HCT116 (cell line): ENCODE data around the gene UBTD1. TPM values are rescaled to one million over a fixed set of nuclear protein-coding genes. Genes with fewer than 3 reads are reported as not detected.

Source experiments
- ATAC-seq: fragments of 200-7000 bp; cut with Tn5 transposase; 2 replicates; pipeline ENCODE4 v1.9.1; 2020; ENCODE audit warnings: mild to moderate bottlenecking, moderate library complexity
- BruUV-seq: library from RNA; stranded (reverse); fragments of 400-500 nt; replicated peaks from 2 replicates; lab custom pipeline; 2021; lab: Mats Ljungman, UMichigan
- CTCF ChIA-PET: fragments of 300-600 bp; sonication (Branson Sonifier 250); formaldehyde crosslinking; loops from one replicate; lab custom pipeline; 2021; ENCODE audit warnings: antibody characterized with exemption; lab: Charles Lee
- POLR2A ChIA-PET: fragments of 300-600, 350-600 bp; sonication (Branson Sonifier 250); formaldehyde crosslinking; loops from one replicate; lab custom pipeline; 2021; ENCODE audit warnings: antibody characterized with exemption; lab: Charles Lee
- RAD21 ChIA-PET, 2 experiments: fragments of 300-600 bp; sonication (Branson Sonifier 250); formaldehyde crosslinking; loops; one replicate each; lab custom pipeline; 2023; ENCODE audit warnings: low total read pairs in 2 of 2; ENCODE audit not compliant: uncharacterized antibody in 2 of 2, unreplicated experiment in 2 of 2, low non-redundant PET in 1 of 2; lab: Charles Lee
- DNase-seq: peaks from one replicate; pipeline ENCODE4 v3.0.0-alpha.2; 2010; ENCODE audit warnings: low read depth, low spot score
- H2AFZ ChIP-seq: fragments of 200-600 bp; shearing (Covaris generic), sonication (generic); 2 replicates; pipeline ENCODE4 v1.6.1; 2017; ENCODE audit warnings: low read depth, mixed run types, mixed read lengths, antibody characterized with exemption, low read length; ENCODE audit not compliant: poor library complexity, severe bottlenecking
- H3K27ac ChIP-seq: 2 replicates; pipeline ENCODE4 v1.5.1; 2012; ENCODE audit warnings: low read depth, low read length
- H3K27me3 ChIP-seq: fragments of 200-600 bp; sonication (generic); 2 replicates; pipeline ENCODE4 v1.6.1; 2016; ENCODE audit warnings: mixed run types, low read length, mixed read lengths; ENCODE audit not compliant: insufficient read depth
- H3K36me3 ChIP-seq, 2 experiments: fragments of 200-500 bp in 1 of 2; fragments of 200-600 bp in 1 of 2; sonication (Bioruptor generic) in 1 of 2; sonication (generic) in 1 of 2; 2 replicates each; pipeline versions ENCODE4 v1.5.1 to v1.6.1; 2014 to 2016; ENCODE audit warnings: low read length in 2 of 2, inconsistent platforms in 1 of 2, mixed read lengths in 1 of 2, mixed run types in 1 of 2; ENCODE audit not compliant: insufficient read depth in 2 of 2, control insufficient read depth in 1 of 2
- H3K4me1 ChIP-seq, 2 experiments: fragments of 200-600 bp in 1 of 2; sonication (generic) in 1 of 2; 2 replicates each; pipeline versions ENCODE4 v1.5.1 to v1.6.1; 2012 to 2017; ENCODE audit warnings: low read length in 2 of 2, inconsistent platforms in 1 of 2, mild to moderate bottlenecking in 1 of 2, mixed read lengths in 1 of 2, mixed run types in 1 of 2, moderate library complexity in 1 of 2; ENCODE audit not compliant: insufficient read depth in 2 of 2, control insufficient read depth in 1 of 2
- H3K4me2 ChIP-seq: fragments of 200-600 bp; sonication (generic); 2 replicates; pipeline ENCODE4 v1.6.1; 2017; ENCODE audit warnings: mixed run types, low read length, mixed read lengths
- H3K4me3 ChIP-seq, 2 experiments: fragments of 200-600 bp in 1 of 2; sonication (generic) in 1 of 2; replicated peaks in 1 of 2; 2 replicates each; pipeline ENCODE4 v1.5.1; 2011 to 2016; ENCODE audit warnings: low read length in 2 of 2, control low read depth in 1 of 2, low read depth in 1 of 2, mild to moderate bottlenecking in 1 of 2, mixed read lengths in 1 of 2, mixed run types in 1 of 2
- H3K79me2 ChIP-seq: fragments of 200-600 bp; sonication (generic); 2 replicates; pipeline ENCODE4 v1.6.1; 2017; ENCODE audit warnings: mild to moderate bottlenecking, mixed run types, low read length, moderate library complexity, mixed read lengths; ENCODE audit not compliant: insufficient read depth
- H3K9ac ChIP-seq: fragments of 200-600 bp; sonication (generic); 2 replicates; pipeline ENCODE4 v1.6.1; 2016; ENCODE audit warnings: low read length, mixed read lengths
- H3K9me2 ChIP-seq: fragments of 200-600 bp; sonication (generic), shearing (Covaris generic); 2 replicates; pipeline ENCODE4 v1.6.1; 2017; ENCODE audit warnings: mixed run types, mild to moderate bottlenecking, moderate library complexity; ENCODE audit not compliant: insufficient read depth
- H3K9me3 ChIP-seq, 2 experiments: fragments of 200-500 bp in 1 of 2; fragments of 200-600 bp in 1 of 2; sonication (Bioruptor generic) in 1 of 2; sonication (generic) in 1 of 2; 2 replicates each; pipeline ENCODE4 v1.6.1; 2014 to 2017; ENCODE audit warnings: low read length in 2 of 2, mixed read lengths in 2 of 2, inconsistent platforms in 1 of 2, low read depth in 1 of 2, mild to moderate bottlenecking in 1 of 2, mixed run types in 1 of 2, moderate library complexity in 1 of 2; ENCODE audit not compliant: control insufficient read depth in 1 of 2, insufficient read depth in 1 of 2
- H4K20me1 ChIP-seq: fragments of 200-600 bp; sonication (generic), shearing (Covaris generic); 2 replicates; pipeline ENCODE4 v1.6.1; 2017; ENCODE audit warnings: mixed run types, mild to moderate bottlenecking, moderate library complexity; ENCODE audit not compliant: insufficient read depth
- EGR1 ChIP-seq: IDR thresholded peaks from 2 replicates; pipeline ENCODE4 v1.6.1; 2012; ENCODE audit warnings: low read depth
- ELF1 ChIP-seq: IDR thresholded peaks from 2 replicates; pipeline ENCODE4 v1.6.1; 2012; ENCODE audit warnings: low read depth, borderline replicate concordance
- EZH2phosphoT487 ChIP-seq: fragments of 200-600 bp; IDR thresholded peaks from 2 replicates; pipeline ENCODE4 v1.6.1; 2018; ENCODE audit warnings: antibody characterized with exemption, borderline replicate concordance
- FOSL1 ChIP-seq: IDR thresholded peaks from 2 replicates; pipeline ENCODE4 v1.6.1; 2012; ENCODE audit warnings: low read depth
- JUND ChIP-seq: IDR thresholded peaks from 2 replicates; pipeline ENCODE4 v1.6.1; 2012
- POLR2A ChIP-seq: IDR thresholded peaks from 2 replicates; pipeline ENCODE4 v1.7.0; 2011; ENCODE audit warnings: borderline replicate concordance; ENCODE audit not compliant: insufficient read depth, insufficient read length; ENCODE audit errors: extremely low read depth
- SP1 ChIP-seq: IDR thresholded peaks from 2 replicates; pipeline ENCODE4 v1.6.1; 2012; ENCODE audit warnings: low read depth
- TCF7L2 ChIP-seq: IDR thresholded peaks from 2 replicates; pipeline ENCODE4 v1.7.0; 2011; ENCODE audit warnings: borderline replicate concordance, inconsistent platforms; ENCODE audit not compliant: insufficient read depth, insufficient read length; ENCODE audit errors: extremely low read depth
- YY1 ChIP-seq: IDR thresholded peaks from 2 replicates; pipeline ENCODE4 v1.6.1; 2011; ENCODE audit warnings: low read length, low read depth, moderate library complexity, mild to moderate bottlenecking; ENCODE audit not compliant: insufficient replicate concordance; ENCODE audit errors: extremely low read depth
- ZFX ChIP-seq: fragments of 450-650 bp; IDR thresholded peaks from 2 replicates; pipeline ENCODE4 v1.6.1; 2017
- ZNF274 ChIP-seq: fragments of 200-500 bp; sonication (Bioruptor generic); IDR thresholded peaks from 2 replicates; pipeline ENCODE4 v1.6.1; 2014; ENCODE audit warnings: mild to moderate bottlenecking, low read depth, low read length, inconsistent platforms
- intact Hi-C: fragments of 100-400 bp; cut with micrococcal nuclease; formaldehyde crosslinking; loops from 2 replicates; pipeline ENCODE4 v1.10.0; 2022
- total RNA-seq: library from RNA; stranded (reverse); gene quantifications from one replicate; pipeline ENCODE4 v1.2.1, GENCODE V29; 2021; ENCODE audit not compliant: unreplicated experiment
- TF ChIP-seq, protein P1 (sequence below): IDR thresholded peaks from 2 replicates; pipeline ENCODE4 v1.6.1; 2012
- TF ChIP-seq, protein P2 (sequence below), 3 experiments: fragments of 200-600 bp in 1 of 3; sonication (generic) in 1 of 3; IDR thresholded peaks in 2 of 3; conservative IDR thresholded peaks in 1 of 3; 2 replicates each; pipeline ENCODE4 v1.5.1; 2012 to 2017; ENCODE audit warnings: low read depth in 2 of 3, low read length in 2 of 3, antibody characterized with exemption in 1 of 3, borderline replicate concordance in 1 of 3, control low read depth in 1 of 3, mild to moderate bottlenecking in 1 of 3, mixed read lengths in 1 of 3, mixed run types in 1 of 3, moderate library complexity in 1 of 3; ENCODE audit not compliant: insufficient read depth in 1 of 3
- TF ChIP-seq, protein P3 (sequence below): IDR thresholded peaks from 2 replicates; pipeline ENCODE4 v1.6.1; 2012; ENCODE audit warnings: low read depth

Gene UBTD1
- total RNA-seq, 1 experiment from 2014 or later, result 12.8 TPM

DNA sequence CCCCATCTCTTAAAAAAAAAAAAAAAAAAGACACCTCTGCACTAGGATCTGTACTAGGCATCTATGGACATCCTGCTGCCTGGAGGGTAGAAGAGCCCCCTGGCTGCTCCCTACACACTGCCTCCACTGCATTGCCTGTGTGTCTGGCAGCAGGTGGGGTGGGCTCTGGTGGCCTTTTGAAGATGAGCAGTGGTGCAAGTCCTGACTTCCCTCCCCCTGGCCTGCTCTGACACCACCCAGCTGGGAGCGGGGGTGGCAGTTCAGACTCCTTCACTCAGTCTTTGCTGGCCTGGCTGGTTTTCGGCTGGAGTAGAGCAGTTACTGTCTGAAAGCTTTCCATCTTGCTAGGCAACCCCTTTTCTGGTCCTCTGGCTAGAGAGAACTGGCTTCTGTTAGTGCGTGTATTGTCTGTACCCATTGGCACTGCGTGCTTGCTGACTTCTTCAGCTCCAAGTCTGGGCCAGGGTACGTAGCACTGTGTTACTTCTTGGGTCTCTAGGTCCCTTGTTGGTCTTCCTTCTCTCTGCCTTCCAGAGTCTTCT, 108.4 kb downstream of the UBTD1 start:
- TF ChIP-seq, protein P1, sequence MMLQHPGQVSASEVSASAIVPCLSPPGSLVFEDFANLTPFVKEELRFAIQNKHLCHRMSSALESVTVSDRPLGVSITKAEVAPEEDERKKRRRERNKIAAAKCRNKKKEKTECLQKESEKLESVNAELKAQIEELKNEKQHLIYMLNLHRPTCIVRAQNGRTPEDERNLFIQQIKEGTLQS, result no peak
- no peak for TF ChIP-seq JUND
- TF ChIP-seq, protein P2, sequence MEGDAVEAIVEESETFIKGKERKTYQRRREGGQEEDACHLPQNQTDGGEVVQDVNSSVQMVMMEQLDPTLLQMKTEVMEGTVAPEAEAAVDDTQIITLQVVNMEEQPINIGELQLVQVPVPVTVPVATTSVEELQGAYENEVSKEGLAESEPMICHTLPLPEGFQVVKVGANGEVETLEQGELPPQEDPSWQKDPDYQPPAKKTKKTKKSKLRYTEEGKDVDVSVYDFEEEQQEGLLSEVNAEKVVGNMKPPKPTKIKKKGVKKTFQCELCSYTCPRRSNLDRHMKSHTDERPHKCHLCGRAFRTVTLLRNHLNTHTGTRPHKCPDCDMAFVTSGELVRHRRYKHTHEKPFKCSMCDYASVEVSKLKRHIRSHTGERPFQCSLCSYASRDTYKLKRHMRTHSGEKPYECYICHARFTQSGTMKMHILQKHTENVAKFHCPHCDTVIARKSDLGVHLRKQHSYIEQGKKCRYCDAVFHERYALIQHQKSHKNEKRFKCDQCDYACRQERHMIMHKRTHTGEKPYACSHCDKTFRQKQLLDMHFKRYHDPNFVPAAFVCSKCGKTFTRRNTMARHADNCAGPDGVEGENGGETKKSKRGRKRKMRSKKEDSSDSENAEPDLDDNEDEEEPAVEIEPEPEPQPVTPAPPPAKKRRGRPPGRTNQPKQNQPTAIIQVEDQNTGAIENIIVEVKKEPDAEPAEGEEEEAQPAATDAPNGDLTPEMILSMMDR (IDR thresholded peaks at IDR 0.05 in 2 of 3, conservative IDR thresholded peaks at IDR 0.05 in 1 of 3; ENCODE audit: borderline replicate concordance in 1 of 3, insufficient read depth in 1 of 3, low read depth in 2 of 3, low read length in 2 of 3), result no peak
- no peak for TF ChIP-seq FOSL1
- no peak for TF ChIP-seq POLR2A
- no peak for TF ChIP-seq EZH2phosphoT487
- no peak for TF ChIP-seq YY1
- no peak for TF ChIP-seq SP1
- TF ChIP-seq ZFX, result no peak
- TF ChIP-seq, protein P3, sequence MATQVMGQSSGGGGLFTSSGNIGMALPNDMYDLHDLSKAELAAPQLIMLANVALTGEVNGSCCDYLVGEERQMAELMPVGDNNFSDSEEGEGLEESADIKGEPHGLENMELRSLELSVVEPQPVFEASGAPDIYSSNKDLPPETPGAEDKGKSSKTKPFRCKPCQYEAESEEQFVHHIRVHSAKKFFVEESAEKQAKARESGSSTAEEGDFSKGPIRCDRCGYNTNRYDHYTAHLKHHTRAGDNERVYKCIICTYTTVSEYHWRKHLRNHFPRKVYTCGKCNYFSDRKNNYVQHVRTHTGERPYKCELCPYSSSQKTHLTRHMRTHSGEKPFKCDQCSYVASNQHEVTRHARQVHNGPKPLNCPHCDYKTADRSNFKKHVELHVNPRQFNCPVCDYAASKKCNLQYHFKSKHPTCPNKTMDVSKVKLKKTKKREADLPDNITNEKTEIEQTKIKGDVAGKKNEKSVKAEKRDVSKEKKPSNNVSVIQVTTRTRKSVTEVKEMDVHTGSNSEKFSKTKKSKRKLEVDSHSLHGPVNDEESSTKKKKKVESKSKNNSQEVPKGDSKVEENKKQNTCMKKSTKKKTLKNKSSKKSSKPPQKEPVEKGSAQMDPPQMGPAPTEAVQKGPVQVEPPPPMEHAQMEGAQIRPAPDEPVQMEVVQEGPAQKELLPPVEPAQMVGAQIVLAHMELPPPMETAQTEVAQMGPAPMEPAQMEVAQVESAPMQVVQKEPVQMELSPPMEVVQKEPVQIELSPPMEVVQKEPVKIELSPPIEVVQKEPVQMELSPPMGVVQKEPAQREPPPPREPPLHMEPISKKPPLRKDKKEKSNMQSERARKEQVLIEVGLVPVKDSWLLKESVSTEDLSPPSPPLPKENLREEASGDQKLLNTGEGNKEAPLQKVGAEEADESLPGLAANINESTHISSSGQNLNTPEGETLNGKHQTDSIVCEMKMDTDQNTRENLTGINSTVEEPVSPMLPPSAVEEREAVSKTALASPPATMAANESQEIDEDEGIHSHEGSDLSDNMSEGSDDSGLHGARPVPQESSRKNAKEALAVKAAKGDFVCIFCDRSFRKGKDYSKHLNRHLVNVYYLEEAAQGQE, result no peak
- no peak for TF ChIP-seq EGR1
- no peak for TF ChIP-seq TCF7L2
- TF ChIP-seq ZNF274, result no peak
- TF ChIP-seq ELF1, result no peak
- H3K4me2 ChIP-seq, result no peak overlapping the region
- no peak overlapping the region for H3K4me3 ChIP-seq
- no peak overlapping the region for H3K9ac ChIP-seq
- CTCF ChIA-PET, result interaction anchor here (1.0 to 1.2 kb wide), 2 partner anchors 73 to 534 kb away, joined by 3 read pairs; no protein-coding TSS in a partner anchor
- H3K9me3 ChIP-seq, result no peaks in the 10 kb centered on the region
- no peak overlapping the region for H2AFZ ChIP-seq
- no peaks in the 10 kb centered on the region for H4K20me1 ChIP-seq
- H3K9me2 ChIP-seq, result no peaks in the 10 kb centered on the region
- POLR2A ChIA-PET, result interaction anchor here (0.9 kb wide), 1 partner anchor 65 kb away, joined by 7 read pairs; no protein-coding TSS in a partner anchor
- RAD21 ChIA-PET, result no interaction called here
- intact Hi-C loops, result no loop called here
- ATAC-seq (no peak), DNase-seq (no peak)
- no peaks in the 10 kb centered on the region for H3K27me3 ChIP-seq
- peaks cover 0 to 1% of the 10 kb centered on the region in 2 experiments; a peak in 2 of 4 replicates for H3K4me1 ChIP-seq
- BruUV-seq, result no TSS peak
- no peak overlapping the region for H3K27ac ChIP-seq
- H3K79me2 ChIP-seq, result no peaks in the 10 kb centered on the region
- H3K36me3 ChIP-seq, result no peaks in the 10 kb centered on the region
